ENCODE results near the gene JCHAIN.
"Not testable (repeated sequence)": the region's sequence is repeated elsewhere in the genome, so short reads cannot be mapped to it uniquely, and the experiment has no call there.

Gene JCHAIN

DNA sequence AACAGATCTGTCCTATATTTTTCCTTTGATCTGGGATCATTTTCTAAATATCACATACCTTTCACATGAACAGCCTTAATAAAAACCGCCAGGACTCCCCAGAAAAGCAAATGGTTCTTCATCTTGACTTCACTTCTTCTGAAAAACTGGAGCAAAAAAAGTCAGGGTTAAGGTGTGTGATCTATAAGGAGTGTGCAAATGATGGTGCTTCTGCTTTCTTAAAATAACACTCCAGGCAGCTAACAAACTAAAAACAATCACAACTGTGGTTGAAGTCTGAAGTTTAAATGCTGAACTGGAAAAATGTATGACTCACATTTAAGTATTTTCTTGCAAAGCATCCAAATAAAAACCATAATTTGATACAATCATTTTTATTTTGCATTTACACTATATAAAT, at the start of gene JCHAIN:
Gene JCHAIN (minus strand): TSS at position 140 of the 400 bp plus-strand sequence. CDS start 18 bp downstream, at position 122.
- DNase-seq (ENCODE audit: low read depth, low spot score), result no peak

DNA sequence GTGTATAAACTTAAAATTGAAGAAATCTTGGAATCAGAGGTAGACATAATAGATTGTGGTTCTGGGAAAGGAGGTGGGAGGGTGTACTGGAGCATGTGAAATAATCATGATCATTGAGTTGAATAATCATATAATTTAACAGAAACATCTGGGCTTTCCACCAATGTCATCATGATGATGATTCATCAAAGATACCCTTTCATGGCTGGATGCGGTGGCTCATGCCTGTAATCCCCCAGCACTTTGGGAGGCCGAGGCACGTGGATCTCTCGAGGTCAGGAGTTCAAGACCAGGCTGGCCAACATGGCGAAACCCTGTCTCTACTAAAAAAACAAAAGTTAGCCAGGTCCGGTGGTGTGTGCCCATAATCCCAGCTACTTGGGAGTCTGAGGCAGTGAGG, 48.8 kb upstream of the JCHAIN start:
- DNase-seq (ENCODE audit: low read depth, low spot score), result no peak

GRCh38 chr4:70714079-70714887, 48.0 kb upstream of the JCHAIN start:
- no peak for DNase-seq (ENCODE audit: low read depth, low spot score)

DNA sequence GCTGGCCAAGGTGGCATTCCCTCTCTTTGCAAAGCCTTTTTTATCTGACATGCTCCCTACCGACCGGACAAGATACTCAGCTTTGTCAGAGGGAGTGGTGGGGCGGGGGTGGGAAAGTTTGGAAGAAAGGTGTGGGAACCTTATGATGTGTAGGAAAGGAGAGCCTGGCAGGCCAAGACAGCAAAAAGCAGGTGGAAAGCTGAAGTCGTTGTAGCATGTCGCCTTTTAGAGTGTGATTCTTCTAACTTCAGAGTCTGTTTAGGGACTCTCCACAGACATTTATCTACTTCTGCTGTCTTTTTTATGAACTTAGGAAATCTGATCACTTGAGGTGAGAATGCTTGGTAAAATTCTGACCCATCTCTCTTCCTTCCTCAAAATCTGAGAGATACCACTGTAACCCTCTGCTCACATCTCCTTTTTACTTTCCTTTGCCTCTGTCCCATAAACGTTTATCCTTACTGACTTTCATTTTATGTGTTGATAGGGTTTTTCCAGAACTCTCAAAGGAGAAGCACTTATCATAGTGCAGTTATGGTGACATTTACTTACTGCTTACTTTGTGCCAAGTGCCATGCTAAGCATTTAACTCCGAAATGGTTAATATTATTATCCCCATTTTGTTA, 47.3 kb upstream of the JCHAIN start:
- DNase-seq (ENCODE audit: low read depth, low spot score), result no peak

- DNase-seq (ENCODE audit: low read depth, low spot score), result no peak
Measured at GRCh38 chr4:70712604-70713452, 46.5 kb upstream of the JCHAIN start.

DNA sequence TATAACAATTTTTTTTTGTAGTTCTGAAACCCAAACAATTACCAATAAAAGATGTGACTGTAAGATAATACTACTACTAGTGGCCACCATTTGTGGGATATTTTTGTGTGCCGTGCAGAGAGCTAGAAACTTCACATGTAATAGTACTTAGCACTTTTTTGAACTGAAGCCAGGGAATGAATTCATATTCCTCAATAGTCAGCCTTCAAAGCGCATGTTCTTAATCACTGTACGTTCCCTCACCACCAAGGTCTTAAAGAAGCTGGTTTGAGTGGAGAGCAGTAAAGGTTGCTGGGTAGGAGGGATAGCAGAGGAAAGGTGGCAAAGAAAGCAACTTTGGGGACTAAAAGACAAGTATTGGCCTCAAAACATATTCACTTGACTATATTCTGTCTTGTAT, 45.8 kb upstream of the JCHAIN start:
- no peak for DNase-seq (ENCODE audit: low read depth, low spot score)

DNA sequence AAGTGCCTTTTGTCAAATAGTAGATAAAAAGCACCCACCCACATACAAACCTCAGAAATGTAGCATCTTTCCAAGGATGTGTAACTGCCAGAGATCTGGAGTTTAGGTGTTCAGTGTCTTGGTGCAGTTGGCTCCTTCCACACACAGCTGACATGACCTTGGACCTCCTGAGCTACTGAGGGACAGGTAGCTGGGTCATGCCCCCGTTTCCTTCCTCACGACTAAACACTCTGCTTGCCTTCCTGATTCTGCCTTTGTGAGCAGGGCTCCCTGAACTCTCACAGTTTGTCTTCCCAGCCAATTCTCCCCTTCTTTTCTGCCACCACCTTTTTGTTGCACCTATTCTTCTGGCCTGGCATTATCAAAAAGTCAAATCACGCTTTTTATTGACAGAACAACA, 45.3 kb upstream of the JCHAIN start:
- no peak for DNase-seq (ENCODE audit: low read depth, low spot score)

DNA sequence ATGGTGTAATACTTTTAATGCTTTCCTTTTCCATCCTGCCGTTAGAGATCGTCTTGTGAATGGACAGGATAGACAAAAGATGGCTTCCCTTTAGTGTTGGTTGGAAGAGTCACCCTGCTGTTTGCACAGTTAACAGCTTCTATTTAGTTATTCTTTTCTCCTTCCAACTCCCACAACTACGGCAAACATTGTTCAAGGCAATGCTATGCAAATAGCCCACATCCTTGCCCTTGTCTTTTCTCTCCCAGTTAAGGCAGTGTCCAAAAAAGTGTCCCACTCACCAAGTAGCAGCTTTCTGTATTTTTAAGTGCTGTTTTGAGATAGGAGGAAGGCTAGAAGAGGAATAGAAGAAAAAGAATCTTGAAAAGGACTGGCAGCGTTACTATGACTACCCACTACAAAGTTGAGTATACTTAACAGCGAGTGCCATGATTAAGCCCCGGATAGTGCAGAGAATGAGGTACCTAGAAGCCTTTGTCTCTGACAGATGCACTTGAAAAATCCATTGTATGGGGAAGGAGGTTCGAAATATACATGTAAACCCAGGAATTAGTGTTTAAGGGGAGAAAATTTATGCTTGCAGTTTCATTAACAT, 43.4 kb upstream of the JCHAIN start:
- no peak for DNase-seq (ENCODE audit: low read depth, low spot score)

DNA sequence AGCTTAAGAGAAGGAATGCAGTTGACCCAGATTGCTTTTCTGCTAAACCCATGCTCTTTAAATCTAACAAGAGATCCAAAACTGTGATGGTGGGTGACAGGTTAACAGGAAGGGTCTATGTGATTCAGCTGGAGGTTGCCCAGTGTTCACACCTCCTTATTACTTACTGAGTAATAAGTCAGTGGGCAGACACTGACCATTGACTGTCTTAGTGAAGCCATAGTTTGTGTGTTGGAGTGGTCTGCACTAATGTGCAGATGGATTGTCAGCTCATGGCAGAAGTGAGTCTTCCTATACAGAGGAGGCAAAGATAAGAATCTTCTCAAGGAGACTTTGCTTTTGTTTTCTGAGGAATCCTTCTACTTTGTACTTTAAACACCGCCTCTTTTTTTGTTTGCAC, 40.2 kb upstream of the JCHAIN start:
- DNase-seq (ENCODE audit: low read depth, low spot score), result no peak

DNA sequence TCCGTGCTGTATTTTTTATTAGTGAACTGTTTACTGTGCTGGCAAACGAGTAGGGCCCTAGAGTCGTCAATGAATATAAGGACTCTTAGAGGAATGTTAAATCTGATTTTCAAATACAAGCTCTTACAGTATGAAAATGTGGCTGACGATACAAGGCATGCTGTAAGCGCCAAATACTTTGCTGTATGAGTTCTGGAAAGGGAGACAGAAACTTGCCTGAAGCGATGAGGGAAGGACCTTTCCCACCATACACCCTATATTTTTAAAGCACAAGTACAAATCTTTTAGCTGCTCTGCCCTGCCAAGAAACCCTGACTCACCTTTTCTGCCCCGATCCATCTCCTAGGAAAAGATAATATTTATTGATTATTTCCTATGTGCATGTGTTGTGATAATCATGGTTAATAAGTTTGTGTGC, 39.7 kb upstream of the JCHAIN start:
- DNase-seq (ENCODE audit: low read depth, low spot score), result no peak

DNA sequence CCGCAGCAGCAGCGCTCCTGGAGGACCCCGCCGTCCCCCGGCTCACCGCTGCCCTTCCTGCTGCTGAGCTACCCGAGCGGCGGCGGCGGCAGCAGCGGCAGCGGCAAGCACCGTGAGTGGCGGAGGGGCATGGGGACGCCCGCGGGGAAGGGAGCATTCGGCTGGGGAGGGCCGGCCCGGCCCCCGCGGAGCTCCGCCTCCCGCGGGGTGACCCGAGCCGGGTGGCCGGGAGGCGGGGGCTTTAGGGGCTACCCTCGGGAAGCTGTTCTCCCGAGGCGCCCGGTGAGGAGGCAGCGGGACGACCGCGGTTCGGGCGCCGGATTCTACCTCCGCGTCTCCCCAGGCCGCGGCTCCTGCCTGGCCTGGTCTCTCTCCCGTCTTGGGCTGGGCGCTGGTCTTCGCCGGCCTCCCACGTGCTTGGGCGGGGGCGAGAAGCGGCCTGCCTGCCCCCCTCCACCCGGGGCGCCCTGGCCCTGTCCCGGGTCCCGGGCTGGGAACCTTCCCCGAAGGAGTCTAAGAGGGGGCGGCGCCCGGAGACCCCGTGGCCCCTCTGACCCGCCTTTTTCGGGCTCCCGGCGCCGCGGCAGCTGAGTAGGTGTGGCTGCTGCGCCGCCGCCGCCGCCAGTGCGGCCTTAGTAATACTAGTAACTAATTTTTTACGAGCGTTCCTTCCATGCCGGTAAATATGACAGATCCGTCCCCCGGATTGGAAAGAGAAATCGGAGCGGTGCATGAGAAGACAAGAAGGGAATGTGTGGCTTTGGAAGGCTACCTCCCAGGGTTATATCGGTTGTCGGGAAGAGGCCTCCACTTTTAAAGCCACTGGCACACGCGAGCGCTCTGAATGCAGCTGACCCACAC, 39.1 kb upstream of the JCHAIN start:
- DNase-seq (ENCODE audit: low read depth, low spot score), result peak; percentile 42

GRCh38 chr4:70704931-70705182, 38.5 kb upstream of the JCHAIN start:
- no peak for DNase-seq (ENCODE audit: low read depth, low spot score)

DNA sequence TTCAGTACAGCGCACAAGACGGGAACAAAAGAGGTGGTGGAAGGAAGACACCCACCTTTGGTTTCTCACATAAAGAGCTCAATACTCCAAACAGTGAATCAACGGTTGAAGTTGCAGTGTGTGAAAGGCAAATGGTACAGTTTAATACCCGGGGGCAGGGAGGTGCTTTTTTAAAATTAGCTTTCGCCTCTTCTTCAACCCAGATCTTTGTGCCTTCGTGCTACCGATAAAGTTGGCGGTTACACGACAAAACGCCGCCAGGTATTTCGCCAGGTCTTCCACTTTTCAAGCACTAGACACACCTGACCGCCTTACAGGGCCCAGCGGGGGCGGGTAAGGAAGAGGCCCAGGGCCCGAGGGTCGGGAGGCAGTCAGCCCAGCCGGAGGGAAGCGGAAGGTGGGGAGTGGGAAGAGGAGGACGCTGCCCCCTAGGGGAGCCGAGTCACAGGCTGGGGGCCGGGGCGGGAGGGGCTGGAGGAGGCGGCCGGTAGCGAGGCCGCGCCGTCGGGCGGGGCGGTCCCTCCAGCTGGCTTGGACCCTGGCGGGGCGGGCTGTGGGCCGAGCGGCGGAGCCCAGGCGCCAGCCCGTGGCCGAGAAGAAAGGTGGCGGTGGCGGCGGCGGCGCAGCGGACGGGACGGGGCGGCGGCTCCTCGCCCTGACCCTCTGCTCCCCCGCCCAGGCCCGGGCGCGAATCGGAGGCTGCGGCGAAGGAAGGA, 38.1 kb upstream of the JCHAIN start:
- peak; percentile 11 for DNase-seq (ENCODE audit: low read depth, low spot score)

- no peak for DNase-seq (ENCODE audit: low read depth, low spot score)
Measured at GRCh38 chr4:70703619-70704214, 37.4 kb upstream of the JCHAIN start.

- DNase-seq (ENCODE audit: low read depth, low spot score), result not testable (repeated sequence)
Measured at GRCh38 chr4:70702592-70702991, 36.3 kb upstream of the JCHAIN start.

GRCh38 chr4:70701271-70701670, 35.0 kb upstream of the JCHAIN start:
- no peak for DNase-seq (ENCODE audit: low read depth, low spot score)

DNA sequence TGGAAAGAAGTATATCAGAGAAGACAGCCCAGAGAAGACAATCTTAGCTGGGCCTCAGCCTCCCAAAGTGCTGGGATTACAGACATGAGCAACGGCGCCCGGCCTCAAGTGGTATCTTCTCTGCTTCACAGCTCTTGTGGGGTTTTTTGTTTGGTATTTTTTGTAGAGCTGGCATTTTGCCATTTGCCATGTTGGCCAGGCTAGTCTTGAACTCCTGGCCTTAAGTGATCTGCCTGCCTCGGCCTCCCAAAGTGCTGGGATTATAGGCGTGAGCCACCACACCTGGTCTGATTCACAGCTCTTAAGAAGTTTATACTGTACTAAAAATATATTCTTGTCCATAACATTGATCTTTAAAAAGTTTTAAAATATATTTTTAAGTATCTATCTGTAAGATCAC, 34.4 kb upstream of the JCHAIN start:
- no peak for DNase-seq (ENCODE audit: low read depth, low spot score)

- DNase-seq (ENCODE audit: low read depth, low spot score), result not testable (repeated sequence)
Measured at GRCh38 chr4:70698435-70698834, 32.1 kb upstream of the JCHAIN start.

- DNase-seq (ENCODE audit: low read depth, low spot score), result not testable (repeated sequence)
Measured at GRCh38 chr4:70694633-70695032, 28.3 kb upstream of the JCHAIN start.

- DNase-seq (ENCODE audit: low read depth, low spot score), result no peak
Measured at GRCh38 chr4:70691661-70692060, 25.4 kb upstream of the JCHAIN start.

All from activated naive CD8-positive, alpha-beta T cell treated with anti-CD3 and anti-CD28 coated beads, Interleukin-2, amount 50 U/mL, for 16 hours (primary cell).